AG08395 (cell line): Measurements from ENCODE around the gene GNGT1.

Source experiments
- DNase-seq: peaks from one replicate; pipeline ENCODE4 v3.0.0; 2012; ENCODE audit warnings: mixed read lengths, low spot score

Gene GNGT1

GRCh38 chr7:93943816-93944540 lies 37.6 kb downstream of the GNGT1 start:
- no peak for DNase-seq

- no peak for DNase-seq
Observed at GRCh38 chr7:93944673-93945072, 38.3 kb downstream of the GNGT1 start.

- no peak for DNase-seq
Observed at GRCh38 chr7:93945083-93945482, 38.7 kb downstream of the GNGT1 start.

- no peak for DNase-seq
Observed at GRCh38 chr7:93945756-93946535, 39.6 kb downstream of the GNGT1 start.

GRCh38 chr7:93948106-93948505 lies 41.7 kb downstream of the GNGT1 start:
- DNase-seq, result peak; percentile 45

- no peak for DNase-seq
Observed at GRCh38 chr7:93948873-93949272, 42.5 kb downstream of the GNGT1 start.

GRCh38 chr7:93949423-93949822 lies 43.1 kb downstream of the GNGT1 start:
- DNase-seq, result peak; percentile 84

GRCh38 chr7:93955304-93955703 lies 48.9 kb downstream of the GNGT1 start:
- DNase-seq, result no peak

GRCh38 chr7:93957767-93958166 lies 51.4 kb downstream of the GNGT1 start:
- no peak for DNase-seq

GRCh38 chr7:93958216-93958615 lies 51.8 kb downstream of the GNGT1 start:
- DNase-seq, result no peak

GRCh38 chr7:93958651-93959050 lies 52.3 kb downstream of the GNGT1 start:
- no peak for DNase-seq
